OCI-LY1 (cell line): ENCODE measurements around the gene ACTR3.

Experiments
- EZH2 ChIP-seq: fragments of 200-600 bp; sonication (generic), shearing (Covaris generic); IDR thresholded peaks from 2 replicates; pipeline ENCODE4 v1.8.0; 2017; ENCODE audit warnings: borderline replicate concordance, mixed run types, mild to moderate bottlenecking, antibody characterized with exemption, low read length, moderate library complexity, mixed read lengths
- TF ChIP-seq, protein P1 (sequence below): fragments of 200-600 bp; sonication (generic), shearing (Covaris generic); IDR thresholded peaks from 2 replicates; pipeline ENCODE4 v1.5.1; 2017; ENCODE audit warnings: mild to moderate bottlenecking, antibody characterized with exemption, low read length, moderate library complexity, mixed read lengths

DNA sequence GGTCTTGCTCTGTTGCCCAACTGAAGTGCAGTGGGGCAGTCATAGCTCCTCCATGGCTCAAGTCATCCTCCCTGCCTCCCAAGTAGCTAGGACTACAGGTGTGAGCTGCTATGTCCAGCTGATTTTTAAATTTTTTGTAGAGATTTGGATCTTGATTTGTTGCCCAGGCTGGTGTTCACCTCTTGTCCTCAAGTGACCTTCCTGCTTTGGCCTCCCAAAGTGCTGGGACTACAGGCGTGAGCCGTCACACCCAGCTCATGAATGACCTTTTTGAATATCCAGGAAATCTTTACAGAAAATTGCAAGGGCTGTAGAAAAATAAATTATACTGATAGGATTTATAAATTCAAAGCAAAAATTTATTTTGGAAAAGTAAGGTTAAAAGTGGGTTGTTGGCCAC, 17.4 kb downstream of the ACTR3 start:
- TF ChIP-seq EZH2: no peak
- TF ChIP-seq, protein P1, sequence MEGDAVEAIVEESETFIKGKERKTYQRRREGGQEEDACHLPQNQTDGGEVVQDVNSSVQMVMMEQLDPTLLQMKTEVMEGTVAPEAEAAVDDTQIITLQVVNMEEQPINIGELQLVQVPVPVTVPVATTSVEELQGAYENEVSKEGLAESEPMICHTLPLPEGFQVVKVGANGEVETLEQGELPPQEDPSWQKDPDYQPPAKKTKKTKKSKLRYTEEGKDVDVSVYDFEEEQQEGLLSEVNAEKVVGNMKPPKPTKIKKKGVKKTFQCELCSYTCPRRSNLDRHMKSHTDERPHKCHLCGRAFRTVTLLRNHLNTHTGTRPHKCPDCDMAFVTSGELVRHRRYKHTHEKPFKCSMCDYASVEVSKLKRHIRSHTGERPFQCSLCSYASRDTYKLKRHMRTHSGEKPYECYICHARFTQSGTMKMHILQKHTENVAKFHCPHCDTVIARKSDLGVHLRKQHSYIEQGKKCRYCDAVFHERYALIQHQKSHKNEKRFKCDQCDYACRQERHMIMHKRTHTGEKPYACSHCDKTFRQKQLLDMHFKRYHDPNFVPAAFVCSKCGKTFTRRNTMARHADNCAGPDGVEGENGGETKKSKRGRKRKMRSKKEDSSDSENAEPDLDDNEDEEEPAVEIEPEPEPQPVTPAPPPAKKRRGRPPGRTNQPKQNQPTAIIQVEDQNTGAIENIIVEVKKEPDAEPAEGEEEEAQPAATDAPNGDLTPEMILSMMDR: no peak
